ENCODE measurements around the gene GLT8D1.

The GLT8D1 gene

GRCh38 chr3:52688266-52688665, 17.3 kb downstream of the GLT8D1 start:
- Histone ChIP-seq H3K36me3 (ENCODE audit: control insufficient read depth in 2 of 2, insufficient read depth in 1 of 2, low read length in 2 of 2) (peaks cover 37 to 71% of the 10 kb centered on the region in 2 experiments), H3K27ac (ENCODE audit: extremely low read depth, low read depth, low read length) (no peak overlapping the region), H3K9me3 (ENCODE audit: control insufficient read depth, insufficient read depth, low read depth, low read length) (no peaks in the 10 kb centered on the region), H3K4me3 (ENCODE audit: low read depth, low read length) (no peak overlapping the region), H3K4me1 (ENCODE audit: control insufficient read depth, insufficient read depth, low read length) (peaks cover 2% of the 10 kb centered on the region; the same call in 1 of the 2 replicates)
- TF ChIP-seq ZNF175 (tag by site-specific recombination; IDR thresholded peaks at IDR 0.05) (no peak), ZNF140 (tag by site-specific recombination; IDR thresholded peaks at IDR 0.05) (no peak), ZNF473 (tag by site-specific recombination; IDR thresholded peaks at IDR 0.05) (no peak), ZNF155 (tag by site-specific recombination; IDR thresholded peaks at IDR 0.05) (no peak), INSM2 (tag by site-specific recombination; IDR thresholded peaks at IDR 0.05) (no peak), SCRT2 (tag by site-specific recombination; IDR thresholded peaks at IDR 0.05) (no peak), ZNF433 (tag by site-specific recombination; IDR thresholded peaks at IDR 0.05; ENCODE audit: low read depth) (no peak)
- POLR2A ChIA-PET = no interaction called here
- CTCF ChIA-PET = no interaction called here

GRCh38 chr3:52685709-52686691, 19.6 kb downstream of the GLT8D1 start, which contains the start of the genes GNL3 and PBRM1:
Gene GNL3 (plus strand): TSS chr3:52686032. CDS start chr3:52686093, 61 bp downstream.
Gene PBRM1 (minus strand): TSS chr3:52685913.
- Histone ChIP-seq H3K4me3 (ENCODE audit: low read depth, low read length) (peak within 1 kb of the TSS; percentile 89), H3K9me3 (ENCODE audit: control insufficient read depth, insufficient read depth, low read depth, low read length) (no peaks in the 10 kb centered on the region), H3K4me1 (ENCODE audit: control insufficient read depth, insufficient read depth, low read length) (peaks cover 2% of the 10 kb centered on the region; the same call in 1 of the 2 replicates), H3K27ac (ENCODE audit: extremely low read depth, low read depth, low read length) (peak within 1 kb of the TSS; percentile 87), H3K36me3 (ENCODE audit: control insufficient read depth in 2 of 2, insufficient read depth in 1 of 2, low read length in 2 of 2) (peaks cover 33 to 59% of the 10 kb centered on the region in 2 experiments)
- CTCF ChIA-PET = interaction anchor here (1.2 kb wide), 1 partner anchor 11 kb away, joined by 4 read pairs; no protein-coding TSS in a partner anchor
- POLR2A ChIA-PET = interaction anchor here (0.8 to 1.8 kb wide), 4 partner anchors 9 to 150 kb away, joined by 3 to 13 read pairs (median 6); partner anchors contain the start of genes GLT8D1, SPCS1 and UQCC5
- peak; percentile 78; the same call in 1 of the 2 replicates for TF ChIP-seq ZNF324 (tag by site-specific recombination; IDR thresholded peaks at IDR 0.05)
- TF ChIP-seq ZBTB7A (tag by site-specific recombination; IDR thresholded peaks at IDR 0.05; ENCODE audit: low read depth) = no peak
- peak; percentile 32; the same call in 1 of the 2 replicates for TF ChIP-seq CTCF (tag by site-specific recombination; IDR thresholded peaks at IDR 0.05)
- TF ChIP-seq ZNF692 (tag by site-specific recombination; IDR thresholded peaks at IDR 0.05) = peak; percentile 73
- no peak for TF ChIP-seq OVOL3 (tag by site-specific recombination; IDR thresholded peaks at IDR 0.05)
- no peak for TF ChIP-seq BCL11B (tag by site-specific recombination; IDR thresholded peaks at IDR 0.05; ENCODE audit: low read depth)
- peak; percentile 31; the same call in 1 of the 2 replicates for TF ChIP-seq ZBTB17 (tag by site-specific recombination; IDR thresholded peaks at IDR 0.05)
- TF ChIP-seq ZNF768 (tag by site-specific recombination; IDR thresholded peaks at IDR 0.05) = no peak
- TF ChIP-seq ZNF660 (tag by site-specific recombination; IDR thresholded peaks at IDR 0.05) = peak; percentile 36; the same call in 1 of the 2 replicates
- peak; percentile 39; the same call in 1 of the 2 replicates for TF ChIP-seq ZSCAN23 (tag by site-specific recombination; IDR thresholded peaks at IDR 0.05)
- 0 out of 2 replicates have a peak, but pooled peaks have one; percentile 24 for TF ChIP-seq YY2 (tag by site-specific recombination; IDR thresholded peaks at IDR 0.05)
- TF ChIP-seq ZBTB26 (tag by site-specific recombination; optimal IDR thresholded peaks at IDR 0.05) = peak; percentile 95
- TF ChIP-seq ZNF518A (tag by site-specific recombination; conservative IDR thresholded peaks at IDR 0.05; ENCODE audit: low read depth) = peak; percentile 54
- peak; percentile 12; the same call in 1 of the 2 replicates for TF ChIP-seq ZNF600 (tag by site-specific recombination; IDR thresholded peaks at IDR 0.05)
- peak; percentile 79 for TF ChIP-seq ZXDB (tag by site-specific recombination; IDR thresholded peaks at IDR 0.05)
